ENCODE measurements around the gene APLF.
A peak's percentile ranks its signal among the peaks of the same experiment; 100 is the strongest.
"Not testable (repeated sequence)": the region's sequence is repeated elsewhere in the genome, so short reads cannot be mapped to it uniquely, and the experiment has no call there.

APLF gene

GRCh38 chr2:68441179-68441993, 26.0 kb upstream of the APLF start:
- ATAC-seq: peak; percentile 99

GRCh38 chr2:68441994-68442322, 25.4 kb upstream of the APLF start:
- no peak for ATAC-seq
- DNase-seq: no peak

More at GRCh38 chr2:68441179-68441993, 26.0 kb upstream of the APLF start:
- DNase-seq: peak; percentile 89

GRCh38 chr2:68446425-68446824, 21.0 kb upstream of the APLF start:
- not testable (repeated sequence) for DNase-seq, ATAC-seq

GRCh38 chr2:68447118-68447517, 20.3 kb upstream of the APLF start:
- DNase-seq (no peak), ATAC-seq (no peak)

GRCh38 chr2:68448671-68449653, 18.4 kb upstream of the APLF start:
- ATAC-seq (peak; percentile 60), DNase-seq (no peak)

- no peak for ATAC-seq
- no peak for DNase-seq
Observed at GRCh38 chr2:68452158-68452900, 15.1 kb upstream of the APLF start.

GRCh38 chr2:68453761-68454360, 13.5 kb upstream of the APLF start:
- no peak for DNase-seq
- ATAC-seq: peak; percentile 23

GRCh38 chr2:68454719-68455118, 12.7 kb upstream of the APLF start:
- DNase-seq (no peak), ATAC-seq (no peak)

- ATAC-seq (no peak), DNase-seq (no peak)
Observed at GRCh38 chr2:68456198-68456597, 11.2 kb upstream of the APLF start.

- DNase-seq (no peak), ATAC-seq (no peak)
Observed at GRCh38 chr2:68458981-68459380, 8.4 kb upstream of the APLF start.

GRCh38 chr2:68463287-68463877, 4.0 kb upstream of the APLF start:
- DNase-seq (no peak), ATAC-seq (no peak)

GRCh38 chr2:68464651-68465050, 2.7 kb upstream of the APLF start:
- DNase-seq (no peak), ATAC-seq (no peak)

- peak; percentile 31 for DNase-seq
- peak; percentile 25 for ATAC-seq
Observed at GRCh38 chr2:68465081-68465916, 2.1 kb upstream of the APLF start.

- ATAC-seq (no peak), DNase-seq (peak; percentile 55)
Observed at GRCh38 chr2:68466361-68466777, 1.0 kb upstream of the APLF start.

GRCh38 chr2:68466778-68467076, 658 bp upstream of the APLF start:
- DNase-seq (no peak), ATAC-seq (peak; percentile 22)

GRCh38 chr2:68468801-68469200, 1.4 kb downstream of the APLF start:
- ATAC-seq (no peak), DNase-seq (no peak)

GRCh38 chr2:68469935-68470334, 2.5 kb downstream of the APLF start:
- no peak for DNase-seq
- ATAC-seq: no peak

- no peak for DNase-seq
- ATAC-seq: no peak
Observed at GRCh38 chr2:68471385-68471784, 4.0 kb downstream of the APLF start.

GRCh38 chr2:68472796-68473414, 5.5 kb downstream of the APLF start:
- ATAC-seq (peak; percentile 89), DNase-seq (no peak)

GRCh38 chr2:68475110-68475509, 7.7 kb downstream of the APLF start:
- ATAC-seq (no peak), DNase-seq (no peak)

All from stimulated activated naive CD8-positive, alpha-beta T cell treated with anti-CD3 and anti-CD28 coated beads, Interleukin-15, Interleukin-2, amounts not matched to agents 100 U/mL and 50 U/mL, for 24 hours (primary cell).